Stimulated activated CD4-positive, alpha-beta T cell treated with anti-CD3 and anti-CD28 coated beads, TNF-alpha, amount 100 ng/mL, for 1 hour (primary cell): ENCODE measurements around the gene ANKRD40.

Source experiments
- DNase-seq, 3 donors: peaks; one replicate each; pipeline ENCODE4 v3.0.0-alpha.2; 2020; ENCODE audit warnings: low read depth in 3 of 3, low spot score in 1 of 3

ANKRD40 gene

GRCh38 chr17:50672071-50672470, 35.6 kb downstream of the ANKRD40 start:
- DNase-seq = no peak

- DNase-seq = no peak
These were observed 38.7 kb downstream of the ANKRD40 start for GRCh38 chr17:50668838-50669581.

- DNase-seq = no peak
These were observed 39.5 kb downstream of the ANKRD40 start for GRCh38 chr17:50668025-50668837.

- DNase-seq = no peak
These were observed 40.3 kb downstream of the ANKRD40 start for GRCh38 chr17:50667259-50668024.

GRCh38 chr17:50666316-50666715, 41.4 kb downstream of the ANKRD40 start:
- DNase-seq = no peak

- no peak for DNase-seq
These were observed 41.9 kb downstream of the ANKRD40 start for GRCh38 chr17:50665838-50666237.

- DNase-seq = no peak
These were observed 42.8 kb downstream of the ANKRD40 start for GRCh38 chr17:50664788-50665458.

- no peak for DNase-seq
These were observed 43.8 kb downstream of the ANKRD40 start for GRCh38 chr17:50663812-50664374.

- no peak for DNase-seq
These were observed 45.0 kb downstream of the ANKRD40 start for GRCh38 chr17:50662632-50663225.

- no peak for DNase-seq
These were observed 45.8 kb downstream of the ANKRD40 start for GRCh38 chr17:50661795-50662391.

- DNase-seq = no peak
These were observed 46.4 kb downstream of the ANKRD40 start for GRCh38 chr17:50661348-50661747.

- no peak for DNase-seq
These were observed 46.8 kb downstream of the ANKRD40 start for GRCh38 chr17:50660887-50661345.

GRCh38 chr17:50660042-50660886, 47.5 kb downstream of the ANKRD40 start:
- no peak for DNase-seq

- DNase-seq = no peak
These were observed 48.5 kb downstream of the ANKRD40 start for GRCh38 chr17:50659179-50659578.

- DNase-seq = no peak
These were observed 49.1 kb downstream of the ANKRD40 start for GRCh38 chr17:50658616-50659015.

GRCh38 chr17:50657627-50658026, 50.1 kb downstream of the ANKRD40 start:
- no peak for DNase-seq

- no peak for DNase-seq
These were observed 50.7 kb downstream of the ANKRD40 start for GRCh38 chr17:50657054-50657453.

GRCh38 chr17:50656509-50656908, 51.2 kb downstream of the ANKRD40 start:
- no peak for DNase-seq

GRCh38 chr17:50653738-50654137, 54.0 kb downstream of the ANKRD40 start:
- DNase-seq = no peak
